ENCODE measurements around the gene TCF7.
A peak's percentile ranks its signal among the peaks of the same experiment; 100 is the strongest.

The TCF7 gene

DNA sequence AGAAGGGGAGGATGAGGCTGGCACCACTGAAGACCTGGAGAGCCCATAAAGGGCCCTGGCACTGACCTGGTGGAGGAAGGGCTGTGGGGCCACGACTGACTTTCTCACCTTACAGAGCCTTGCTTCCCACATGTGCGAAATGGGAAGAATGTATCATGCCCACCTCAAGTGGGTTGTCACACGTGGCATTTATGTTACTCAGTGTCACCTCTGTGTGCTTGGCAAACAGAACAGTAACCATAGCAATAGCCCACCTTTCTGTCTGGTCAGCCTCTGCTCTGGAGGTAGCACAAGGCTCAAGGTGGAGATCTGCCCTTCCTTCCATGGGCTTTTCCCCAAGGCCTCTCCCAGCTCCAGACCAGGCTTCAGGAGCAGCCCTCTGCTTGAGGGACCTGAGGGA is 16.7 kb downstream of the TCF7 start:
- DNase-seq (ENCODE audit: low spot score), result no peak

GRCh38 chr5:134131578-134132350 is 17.3 kb downstream of the TCF7 start:
- DNase-seq (ENCODE audit: low spot score), result no peak

DNA sequence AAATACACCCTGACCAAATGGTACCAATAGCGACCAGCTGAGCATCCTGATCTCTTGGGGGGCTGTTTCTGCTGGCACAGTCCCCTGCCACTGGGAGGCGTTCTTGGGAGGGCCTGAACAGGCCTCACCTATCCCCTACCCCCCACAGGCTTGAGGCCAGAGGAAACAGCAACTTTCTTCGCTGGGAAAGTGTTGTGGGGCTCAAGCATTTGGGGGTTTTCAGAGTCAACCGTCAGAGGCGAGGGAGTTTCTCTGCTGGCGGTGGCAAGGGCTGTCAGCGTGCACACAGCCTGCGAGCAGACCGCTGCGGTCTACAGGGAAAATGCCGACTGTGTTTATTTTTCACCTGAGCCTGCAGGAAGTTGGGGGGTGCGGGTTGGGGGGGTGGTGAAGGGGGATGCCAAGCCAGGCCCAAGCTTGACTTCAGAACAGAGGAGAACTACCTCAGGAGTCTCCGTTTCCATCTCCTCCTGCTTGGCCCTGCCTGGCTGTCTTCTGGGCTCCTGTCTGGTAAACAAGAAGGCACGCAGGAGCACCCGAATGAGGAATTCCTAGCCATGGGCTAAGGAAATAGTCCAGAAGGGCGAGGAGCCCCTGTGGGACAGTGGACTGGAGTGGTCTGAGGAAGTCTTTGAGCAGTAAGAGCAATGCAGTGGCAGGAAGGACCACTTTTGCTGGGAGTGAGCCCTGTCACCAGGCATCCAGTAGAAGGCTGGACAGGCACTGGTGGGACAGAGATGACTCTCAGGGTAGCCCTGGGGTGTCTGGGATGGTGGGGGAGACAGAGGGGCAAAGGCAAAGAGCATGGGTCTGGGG is 18.1 kb downstream of the TCF7 start:
- DNase-seq (ENCODE audit: low spot score), result no peak

GRCh38 chr5:134133188-134133994 is 18.9 kb downstream of the TCF7 start:
- DNase-seq (ENCODE audit: low spot score), result no peak

GRCh38 chr5:134133995-134134541 is 19.6 kb downstream of the TCF7 start:
- no peak for DNase-seq (ENCODE audit: low spot score)

GRCh38 chr5:134135091-134135655 is 20.7 kb downstream of the TCF7 start:
- no peak for DNase-seq (ENCODE audit: low spot score)

DNA sequence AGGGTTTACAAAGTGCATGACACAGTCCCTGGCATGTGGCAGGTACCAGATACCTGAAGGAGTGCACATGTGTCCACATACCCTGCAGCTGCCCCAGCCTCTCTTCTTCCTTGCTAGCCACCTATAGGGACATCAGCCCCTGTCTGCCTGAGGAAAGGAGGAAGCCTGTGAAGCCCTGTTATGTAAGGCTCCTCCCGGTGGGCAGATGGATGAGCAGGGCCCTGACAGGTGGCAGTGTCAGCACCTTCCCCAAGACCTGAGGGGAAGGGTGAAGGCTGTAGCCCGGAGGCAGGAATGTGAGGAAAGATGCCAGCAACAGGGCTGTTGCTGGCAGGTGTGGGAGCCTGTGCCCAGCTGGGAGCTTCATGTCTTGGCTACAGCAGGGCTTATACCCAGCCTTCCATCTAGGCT is 21.7 kb downstream of the TCF7 start:
- DNase-seq (ENCODE audit: low spot score), result no peak

- no peak for DNase-seq (ENCODE audit: low spot score)
Measured at GRCh38 chr5:134136771-134137170, 22.3 kb downstream of the TCF7 start.

DNA sequence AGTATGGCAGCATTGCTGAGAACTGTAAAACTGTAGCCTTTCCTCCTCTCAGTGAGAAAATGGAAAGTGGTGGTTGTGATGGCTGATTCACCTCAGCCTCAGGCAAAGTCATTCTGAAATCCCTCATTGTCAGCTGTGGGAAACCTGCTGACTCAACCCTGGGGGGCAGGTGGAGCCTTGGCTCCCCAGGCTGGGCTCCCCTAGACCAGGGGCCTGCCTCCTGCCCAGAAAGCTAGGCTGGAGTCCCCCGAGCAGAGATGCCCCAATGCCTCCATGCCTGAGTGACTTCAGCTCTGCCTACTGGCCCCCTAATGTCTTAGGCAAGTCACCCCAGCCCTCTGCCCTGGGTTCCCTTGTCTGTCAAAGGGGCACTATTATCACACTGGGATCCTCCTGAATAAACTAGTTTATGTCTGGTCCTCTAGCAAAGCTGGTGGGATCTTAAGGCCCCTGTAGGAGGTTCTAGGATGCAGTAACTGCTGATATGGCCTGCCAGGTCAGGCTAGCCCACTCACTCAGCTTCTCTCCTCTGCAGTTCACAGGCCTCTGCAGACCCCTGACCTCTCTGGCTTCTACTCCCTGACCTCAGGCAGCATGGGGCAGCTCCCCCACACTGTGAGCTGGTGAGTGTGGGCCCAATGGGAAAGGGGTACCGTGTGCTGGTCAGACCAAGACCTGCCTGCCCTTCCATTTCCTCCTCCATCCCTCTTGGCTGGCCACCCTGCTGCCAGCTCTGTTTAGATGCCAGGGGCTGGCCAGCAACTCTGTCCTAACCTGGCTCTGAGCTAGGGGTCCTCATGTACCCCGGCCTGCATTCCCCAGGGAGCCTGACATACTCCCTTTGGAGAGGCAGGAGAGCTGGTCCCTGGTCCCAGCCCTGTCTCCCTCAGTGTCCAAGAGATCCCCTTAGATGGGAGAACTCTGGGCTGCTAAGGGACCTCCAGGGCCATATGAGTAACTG is 24.2 kb downstream of the TCF7 start:
- no peak for DNase-seq (ENCODE audit: low spot score)

DNA sequence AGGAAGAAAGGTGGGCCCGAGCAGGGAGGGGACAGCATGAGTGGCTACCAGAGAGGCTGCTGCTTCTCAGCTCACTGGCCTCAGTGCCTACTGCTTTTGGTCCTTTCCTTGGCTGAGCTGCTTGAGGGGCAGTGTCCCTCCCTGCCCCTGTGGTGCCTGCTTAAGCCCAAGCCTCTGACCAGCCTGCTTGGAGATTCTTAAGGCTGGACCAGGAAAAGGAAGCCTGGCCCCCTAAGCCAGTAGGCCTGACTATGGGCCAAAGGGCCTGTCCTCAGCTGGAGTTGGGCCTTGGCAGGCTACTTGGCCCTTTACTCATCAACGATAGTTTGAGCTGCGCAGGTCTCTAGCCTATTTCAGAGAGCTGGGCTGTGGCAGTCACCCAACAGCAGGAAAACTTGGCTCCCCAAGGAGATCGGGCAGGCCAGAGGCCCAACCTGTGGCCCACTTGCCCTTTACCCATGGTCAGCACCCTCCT is 24.9 kb downstream of the TCF7 start:
- no peak for DNase-seq (ENCODE audit: low spot score)

GRCh38 chr5:134139891-134140469 is 25.5 kb downstream of the TCF7 start:
- no peak for DNase-seq (ENCODE audit: low spot score)

DNA sequence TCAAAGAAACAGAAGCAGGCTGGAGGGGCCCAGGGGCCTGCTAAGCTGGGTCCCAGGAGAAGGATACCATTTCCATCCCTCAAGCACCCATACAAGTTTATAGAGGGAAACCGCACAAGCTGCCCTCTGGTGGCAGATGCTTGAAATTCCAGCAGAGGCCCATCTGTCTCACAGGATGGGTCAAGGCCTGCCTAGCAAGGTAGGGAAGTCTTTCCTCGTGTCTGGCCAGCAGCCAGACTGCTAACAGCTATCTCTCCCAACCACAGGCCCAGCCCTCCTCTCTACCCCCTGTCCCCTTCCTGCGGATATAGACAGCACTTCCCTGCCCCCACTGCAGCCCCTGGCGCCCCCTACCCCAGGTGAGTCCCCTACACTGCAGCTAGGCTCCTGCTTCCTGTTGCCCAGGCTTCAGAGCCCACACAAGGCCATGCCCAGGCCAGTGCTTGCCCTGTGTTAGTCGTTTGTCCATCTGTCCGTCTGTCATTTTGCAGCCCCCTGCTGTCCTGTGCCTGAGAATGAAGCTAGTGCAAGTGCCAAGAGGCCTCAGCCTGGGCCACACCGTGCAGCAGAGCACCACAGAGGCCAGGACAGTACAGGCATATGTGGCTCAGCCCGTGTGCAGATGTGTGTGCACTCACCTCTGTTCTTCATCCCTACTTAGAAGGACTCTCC is 26.2 kb downstream of the TCF7 start:
- DNase-seq (ENCODE audit: low spot score), result peak; percentile 67

GRCh38 chr5:134141331-134142050 is 27.0 kb downstream of the TCF7 start:
- no peak for DNase-seq (ENCODE audit: low spot score)

DNA sequence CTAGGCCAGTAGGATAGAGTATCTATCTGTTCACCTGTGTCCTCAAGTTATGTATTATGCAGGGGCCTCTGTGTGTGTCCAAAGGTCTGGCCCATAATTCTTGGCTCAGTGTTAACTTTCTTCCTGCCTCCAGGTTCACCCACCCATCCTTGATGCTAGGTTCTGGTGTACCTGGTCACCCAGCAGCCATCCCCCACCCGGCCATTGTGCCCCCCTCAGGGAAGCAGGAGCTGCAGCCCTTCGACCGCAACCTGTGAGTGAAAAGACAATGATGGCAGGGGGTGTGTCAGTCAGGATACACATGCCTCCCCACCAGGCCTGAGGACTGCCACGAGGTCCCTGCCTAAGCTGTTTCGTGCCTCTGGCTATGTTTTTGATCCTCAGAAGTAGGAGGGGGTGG is 27.6 kb downstream of the TCF7 start:
- no peak for DNase-seq (ENCODE audit: low spot score)

- DNase-seq (ENCODE audit: low spot score), result no peak
Measured at GRCh38 chr5:134142806-134143205, 28.3 kb downstream of the TCF7 start.

GRCh38 chr5:134143431-134143830 is 28.9 kb downstream of the TCF7 start:
- no peak for DNase-seq (ENCODE audit: low spot score)

GRCh38 chr5:134143944-134144941 is 29.8 kb downstream of the TCF7 start:
- no peak for DNase-seq (ENCODE audit: low spot score)

Measured in Ammon's horn (tissue), 1 donor.